HG03280 (cell line): ENCODE measurements around the gene CEP85L.
A peak's percentile ranks its signal among the peaks of the same experiment; 100 is the strongest.

Experiments
- ATAC-seq: cut with Tn5 transposase; IDR thresholded peaks from one replicate; pipeline ENCODE4 v1.9.1; 2021; ENCODE audit warnings: mild to moderate bottlenecking, moderate library complexity; ENCODE audit not compliant: unreplicated experiment

The CEP85L gene

DNA sequence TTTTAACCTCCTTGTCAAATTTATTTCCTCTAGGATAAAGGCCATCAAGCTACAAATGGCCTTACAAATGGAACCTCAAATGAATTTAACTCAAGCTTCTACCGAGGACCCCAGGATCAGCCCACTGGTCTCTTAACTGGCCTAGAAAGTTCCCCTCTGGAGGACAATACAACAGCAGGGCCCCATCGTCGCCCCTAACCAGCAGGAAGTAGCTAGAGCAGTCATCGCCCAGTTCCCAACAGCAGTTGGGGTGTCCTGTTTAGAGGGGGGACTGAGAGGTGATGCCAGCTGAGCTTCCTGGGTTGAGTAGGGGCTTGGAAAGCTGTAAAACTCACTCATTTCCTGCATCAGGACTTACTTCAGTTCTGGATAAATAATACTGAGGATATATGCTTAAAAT lies 25.6 kb downstream of the CEP85L start:
- ATAC-seq, result no peak

DNA sequence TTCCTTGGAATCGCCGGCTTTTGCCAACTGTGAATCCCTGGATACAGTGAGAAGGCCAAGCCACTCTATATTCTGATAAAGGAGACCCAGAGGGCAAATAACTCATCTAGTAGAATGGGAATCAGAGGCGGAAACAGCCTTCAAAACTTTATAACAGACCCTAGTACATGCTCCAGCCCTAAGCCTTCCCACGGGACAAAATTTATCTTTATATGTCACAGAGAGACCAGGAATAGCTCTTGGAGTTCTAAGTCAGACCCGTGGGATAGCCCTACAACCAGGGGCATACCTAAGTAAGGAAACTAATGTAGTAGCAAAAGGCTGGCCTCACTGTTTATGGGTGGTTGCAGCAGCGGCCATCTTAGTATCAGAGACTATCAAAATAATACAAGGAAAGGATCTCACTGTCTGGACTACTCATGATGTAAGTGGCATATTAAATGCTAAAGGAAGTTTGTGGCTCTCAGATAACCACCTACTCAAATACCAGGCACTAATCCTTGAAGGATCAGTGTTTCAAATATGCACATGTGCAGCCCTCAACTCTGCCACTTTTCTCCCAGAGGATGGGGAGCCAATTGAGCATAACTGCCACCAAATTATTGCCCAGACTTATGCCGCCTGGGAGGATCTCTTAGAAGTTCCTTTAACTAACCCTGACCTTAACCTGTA lies 29.5 kb downstream of the CEP85L start:
- no peak for ATAC-seq

DNA sequence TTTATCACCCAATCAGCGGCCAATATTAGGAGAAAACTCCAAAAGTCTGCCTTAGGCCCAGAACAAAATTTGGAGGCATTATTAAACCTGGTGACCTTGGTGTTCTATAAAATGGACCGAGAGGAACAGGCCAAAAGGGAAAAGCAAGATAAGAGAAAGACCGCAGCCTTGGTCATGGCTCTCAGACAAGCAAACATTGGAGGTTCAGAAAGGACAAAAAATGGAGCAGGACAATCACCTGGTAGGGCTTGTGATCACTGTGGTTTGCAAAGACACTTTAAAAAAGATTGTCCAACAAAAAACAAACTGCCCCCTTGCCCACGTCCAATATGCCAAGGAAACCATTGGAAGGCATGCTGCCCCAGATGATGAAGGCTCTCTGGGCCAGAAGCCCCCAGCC lies 31.2 kb downstream of the CEP85L start:
- ATAC-seq, result no peak

DNA sequence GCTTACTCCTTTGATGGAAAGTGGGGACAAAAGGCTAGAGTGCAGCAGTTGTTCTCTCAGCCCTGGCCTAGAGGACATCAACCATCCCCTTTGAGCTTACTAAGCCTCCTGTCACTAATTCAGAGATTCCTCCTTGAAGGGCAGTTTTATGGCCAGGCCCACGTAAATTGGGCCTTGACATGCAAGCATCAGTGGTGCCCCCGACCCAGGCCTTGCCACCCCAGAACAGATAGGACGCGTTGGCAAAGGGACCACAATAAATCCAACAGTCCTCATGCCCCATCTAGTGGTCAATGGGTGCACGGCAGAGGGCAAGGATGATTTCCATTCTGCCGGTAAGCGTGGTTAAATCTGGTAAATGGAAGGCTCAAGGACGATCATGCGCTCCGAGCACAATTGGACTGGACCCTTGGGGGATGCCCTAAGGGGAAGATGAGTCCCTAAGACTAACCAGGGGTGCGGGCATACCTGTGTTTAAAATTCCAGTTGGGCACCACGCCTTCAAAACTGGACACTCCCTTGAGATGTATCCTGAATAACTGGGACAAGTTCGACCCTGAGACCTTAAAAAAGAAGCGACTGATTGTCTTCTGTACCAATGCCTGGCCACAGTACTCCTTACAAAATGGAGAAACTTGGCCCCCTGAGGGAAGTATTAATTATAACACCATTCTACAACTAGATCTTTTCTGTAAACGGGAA lies 32.6 kb downstream of the CEP85L start:
- ATAC-seq, result peak; percentile 90

DNA sequence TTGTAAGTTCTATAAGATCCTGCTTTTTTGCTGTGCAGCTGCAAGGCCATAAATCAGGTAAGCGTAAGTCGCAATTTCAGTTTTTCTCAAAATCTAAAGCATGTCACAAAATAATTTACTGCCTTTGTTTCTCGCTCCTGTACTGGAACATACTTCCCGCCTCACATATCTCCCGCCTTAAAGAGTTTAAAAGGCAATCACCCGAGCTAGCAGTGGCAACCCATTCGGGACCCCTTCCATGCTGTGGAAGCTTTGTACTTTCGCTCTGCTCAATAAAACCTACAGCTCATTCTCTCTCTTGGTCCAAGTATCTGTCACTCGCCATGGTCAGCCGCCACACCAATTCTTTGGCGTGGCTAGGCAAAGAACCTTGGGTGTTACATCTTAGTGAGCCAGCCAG lies 34.0 kb downstream of the CEP85L start:
- ATAC-seq, result no peak

DNA sequence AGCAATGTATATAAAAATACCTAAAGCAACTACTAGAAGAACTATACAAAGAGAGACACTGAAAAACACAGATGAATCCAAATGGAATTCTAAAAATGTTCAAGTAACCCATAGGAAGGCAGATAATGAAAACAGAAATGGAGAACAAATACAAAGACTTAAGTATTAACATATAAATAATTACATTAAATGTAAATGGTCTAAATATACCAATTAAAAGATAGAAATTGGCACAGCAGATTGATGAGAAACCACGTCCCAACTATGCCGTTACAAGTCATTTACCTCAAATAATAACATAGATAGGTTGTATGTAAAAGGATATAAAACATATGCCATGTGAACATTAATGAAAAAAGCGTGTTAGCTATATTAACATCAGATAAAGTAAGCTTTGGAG lies 40.1 kb downstream of the CEP85L start:
- ATAC-seq, result no peak

DNA sequence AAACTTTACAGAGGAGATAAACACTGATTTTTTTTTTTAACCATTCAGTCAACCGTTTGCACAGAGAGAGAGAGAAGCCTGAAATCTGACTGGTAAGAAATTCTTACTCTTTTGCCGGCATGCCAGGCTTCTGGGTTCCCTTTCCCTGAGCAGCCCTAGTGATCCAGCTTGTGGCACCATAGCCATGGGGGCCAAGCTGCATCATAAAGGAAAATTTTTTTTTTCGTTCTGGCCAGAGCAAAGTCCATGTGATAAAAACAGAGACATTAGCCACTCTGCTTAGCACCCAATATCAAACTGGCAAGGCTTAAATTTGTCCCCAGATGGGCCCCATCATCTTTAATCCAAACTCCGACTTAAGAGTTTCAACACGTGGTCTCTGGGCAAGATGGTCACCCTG lies 44.5 kb downstream of the CEP85L start:
- no peak for ATAC-seq

DNA sequence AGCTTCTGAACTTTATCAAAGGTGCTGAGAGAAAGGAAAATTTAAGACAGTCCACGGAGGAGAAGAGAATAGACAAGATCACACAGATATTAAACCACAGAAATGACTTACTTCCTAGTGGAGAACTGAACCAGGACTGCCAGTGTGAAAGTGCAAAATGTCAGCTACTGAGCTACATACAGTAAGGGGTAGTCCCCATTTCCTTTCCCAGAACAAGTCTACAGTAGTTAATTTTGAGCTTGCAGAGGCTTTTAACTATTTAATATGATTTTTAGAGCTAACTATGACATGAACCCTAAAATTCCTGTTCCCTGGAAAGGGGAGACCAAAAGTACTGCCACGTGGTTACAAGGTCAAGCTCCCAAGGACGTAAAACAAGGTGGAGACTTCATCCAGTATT lies 45.1 kb downstream of the CEP85L start:
- no peak for ATAC-seq

DNA sequence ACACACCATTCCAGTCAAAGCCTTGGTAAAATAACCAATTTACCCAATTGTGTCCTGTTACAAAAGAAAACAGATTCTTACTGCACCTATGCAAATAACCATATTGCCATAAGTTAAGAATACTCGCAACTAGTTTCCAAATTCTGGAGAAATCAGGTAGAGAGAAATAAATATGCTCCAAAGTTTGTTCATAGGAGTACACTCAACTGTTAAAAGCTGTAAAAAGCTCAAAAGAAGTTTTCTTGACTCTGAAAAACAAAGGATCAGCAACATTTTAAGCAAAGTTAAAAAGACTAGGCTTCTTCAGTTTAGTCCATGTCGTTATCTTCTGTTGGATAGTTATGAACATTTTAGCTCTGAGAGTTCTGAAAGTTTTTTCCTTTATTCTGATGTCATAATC lies 48.0 kb downstream of the CEP85L start:
- ATAC-seq, result no peak

DNA sequence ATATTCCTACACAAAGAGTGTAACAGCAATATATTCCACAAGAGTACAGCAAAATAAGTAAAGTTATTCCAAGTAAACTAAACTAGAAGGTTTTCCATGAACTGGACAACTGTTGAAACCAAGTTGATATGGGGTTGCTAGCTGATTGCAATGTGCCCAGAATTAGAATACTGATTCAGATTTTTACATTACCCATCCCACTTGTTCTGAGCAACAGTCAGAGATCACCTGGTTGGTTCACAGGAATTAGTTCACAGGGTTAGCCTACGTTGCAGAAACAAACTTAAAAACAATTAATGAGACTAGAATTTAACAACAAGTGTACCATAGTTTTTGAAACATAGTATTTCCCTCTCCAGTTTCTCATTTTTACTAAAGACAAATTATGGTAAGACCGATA lies 49.1 kb downstream of the CEP85L start:
- ATAC-seq, result no peak

DNA sequence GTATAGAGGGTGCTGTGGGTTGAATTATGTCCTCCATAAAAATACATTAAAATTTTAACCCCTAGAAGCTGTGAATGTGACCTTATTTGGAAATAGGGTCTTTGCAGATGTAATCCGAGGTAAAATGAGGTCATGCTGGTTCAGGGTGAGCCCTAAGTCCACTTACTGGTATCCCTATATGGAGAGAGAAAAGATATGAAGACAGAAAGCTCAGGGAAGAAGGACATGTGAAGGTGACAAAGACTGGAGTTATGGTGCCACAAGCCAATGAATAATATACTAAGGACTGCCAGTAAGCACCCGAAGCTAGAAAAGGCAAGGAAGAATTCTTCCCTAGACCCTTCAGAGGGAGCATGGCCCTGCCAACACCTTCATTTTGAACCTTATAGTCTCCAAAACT lies 53.1 kb downstream of the CEP85L start:
- ATAC-seq, result no peak

DNA sequence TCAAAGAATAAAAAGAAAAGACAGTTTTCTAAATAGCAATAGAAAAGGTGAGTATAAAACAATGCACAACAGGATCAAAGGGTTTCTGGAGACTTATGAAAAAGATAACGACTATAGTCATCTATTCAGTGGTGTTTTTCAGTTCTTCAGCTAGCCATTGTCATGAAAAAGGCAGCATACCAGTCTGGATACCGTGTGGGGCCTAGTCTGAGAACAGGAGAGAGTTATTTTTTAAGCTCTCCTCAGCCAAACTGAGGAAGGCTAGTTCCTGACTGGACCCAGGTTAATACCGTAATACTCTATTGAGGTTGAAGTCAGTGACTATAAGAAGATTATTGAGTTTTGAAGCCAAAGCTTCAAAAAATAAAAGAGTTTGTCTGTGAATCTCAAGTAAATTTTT lies 53.8 kb downstream of the CEP85L start:
- no peak for ATAC-seq

DNA sequence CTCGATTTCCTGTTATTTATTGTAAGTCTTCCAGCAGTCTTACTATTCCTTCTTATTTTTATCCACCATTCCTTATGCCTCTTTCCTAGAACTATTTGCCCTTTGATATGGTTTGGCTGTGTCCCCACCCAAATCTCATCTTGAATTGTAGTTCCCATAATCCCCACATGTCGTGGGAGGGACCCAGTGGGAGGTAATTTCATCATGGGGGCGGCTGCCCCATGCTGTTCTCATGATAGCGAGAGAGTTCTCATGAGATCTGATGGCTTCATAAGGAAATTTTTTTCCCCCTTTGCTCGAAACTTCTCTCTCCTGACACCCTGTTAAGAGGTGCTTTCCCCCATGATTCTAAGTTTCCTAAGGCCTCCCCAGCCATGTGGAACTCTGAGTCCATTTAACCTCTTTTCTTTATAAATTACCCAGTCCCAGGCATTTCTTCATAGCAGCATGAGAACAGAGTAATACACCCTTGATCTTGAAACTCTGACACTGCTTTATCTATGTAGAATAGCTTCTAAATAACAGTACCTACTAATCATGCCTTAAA lies 54.5 kb downstream of the CEP85L start:
- ATAC-seq, result no peak

DNA sequence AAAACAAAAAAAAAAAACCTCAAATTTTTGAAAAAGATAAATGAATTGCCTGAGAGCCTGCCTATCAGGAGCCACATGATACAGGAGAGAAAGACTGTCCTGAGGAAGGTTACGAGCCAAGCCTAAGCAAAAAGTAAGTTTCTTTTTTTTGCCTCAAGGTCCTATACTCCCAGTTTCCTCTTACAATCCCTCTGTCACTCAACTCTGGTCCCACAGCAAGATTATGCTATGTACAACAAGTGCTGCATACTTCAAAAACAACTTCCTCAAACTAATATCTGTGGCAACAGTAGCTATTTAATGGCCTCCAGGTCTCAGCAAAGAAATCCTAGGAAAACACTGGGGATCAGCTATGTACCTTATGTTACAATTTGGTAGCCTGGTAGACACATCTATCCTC lies 56.5 kb downstream of the CEP85L start:
- no peak for ATAC-seq

DNA sequence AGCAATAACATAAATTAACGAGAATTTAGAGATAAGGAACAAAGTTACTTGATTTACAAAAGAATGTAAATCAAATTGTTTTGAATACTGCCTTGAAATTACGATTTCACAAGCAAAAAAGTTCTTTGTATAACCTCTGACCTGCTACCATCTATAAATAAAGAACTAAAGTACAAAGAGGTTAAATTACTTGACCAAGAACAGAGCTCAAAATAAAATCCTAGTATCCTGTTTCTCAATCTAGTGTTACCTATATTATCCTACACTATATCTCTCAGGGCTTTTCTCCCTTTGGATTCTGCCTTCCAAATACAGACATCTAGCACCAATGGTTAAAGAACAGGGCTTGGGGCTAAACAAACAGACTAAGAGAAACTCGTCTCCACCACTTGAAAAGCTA lies 59.5 kb downstream of the CEP85L start:
- no peak for ATAC-seq

DNA sequence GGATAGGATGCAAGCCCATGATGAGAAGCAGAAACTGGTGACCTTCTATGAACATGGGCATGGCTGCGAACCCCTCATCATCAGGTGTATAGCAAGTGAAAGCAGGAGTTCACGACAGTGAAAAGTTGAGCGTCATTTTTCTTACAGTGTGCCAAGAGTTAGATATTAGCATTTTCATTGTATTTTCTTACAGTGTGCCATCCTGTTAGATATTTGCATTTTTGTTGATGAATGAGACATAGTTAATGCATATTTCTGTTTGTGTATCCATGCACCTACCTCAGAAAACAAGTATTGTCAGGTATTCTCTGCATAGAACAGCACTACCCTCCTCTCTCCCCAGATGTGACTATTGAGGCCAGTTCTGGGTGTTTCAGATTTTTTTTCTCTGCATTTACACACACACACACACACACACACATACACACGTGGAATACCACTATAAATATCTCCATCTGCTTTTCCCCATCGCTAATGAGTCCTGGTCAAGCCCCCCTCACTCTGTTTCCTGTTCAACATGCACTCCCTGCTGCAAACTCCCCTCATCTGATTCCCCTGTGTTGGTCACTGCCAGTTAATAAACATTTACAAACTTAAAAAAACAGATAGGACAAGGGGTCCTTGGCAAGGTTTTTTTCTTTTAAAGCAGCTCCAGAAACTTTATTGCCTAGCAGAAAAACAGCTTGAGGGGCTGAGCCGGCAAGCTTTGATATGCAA lies 61.6 kb downstream of the CEP85L start:
- ATAC-seq, result no peak

DNA sequence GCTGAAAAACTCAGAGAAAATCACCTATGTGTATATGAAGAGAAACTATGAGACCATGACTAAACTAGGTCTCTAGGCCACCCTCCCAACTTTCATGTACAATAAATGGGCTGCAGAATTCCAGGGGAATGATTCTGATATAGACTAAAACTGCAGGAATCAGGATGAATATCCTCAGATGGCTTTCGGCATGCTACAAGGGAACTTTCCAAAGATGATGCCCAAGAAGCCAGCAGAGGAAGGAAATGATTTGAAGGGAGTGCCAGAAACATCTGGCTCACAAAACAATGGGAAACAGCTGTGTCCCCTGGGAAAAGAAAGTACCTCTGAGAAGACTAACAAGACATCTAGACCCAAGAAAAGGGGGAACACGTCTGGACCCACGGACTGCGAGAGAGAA lies 62.2 kb downstream of the CEP85L start:
- no peak for ATAC-seq

DNA sequence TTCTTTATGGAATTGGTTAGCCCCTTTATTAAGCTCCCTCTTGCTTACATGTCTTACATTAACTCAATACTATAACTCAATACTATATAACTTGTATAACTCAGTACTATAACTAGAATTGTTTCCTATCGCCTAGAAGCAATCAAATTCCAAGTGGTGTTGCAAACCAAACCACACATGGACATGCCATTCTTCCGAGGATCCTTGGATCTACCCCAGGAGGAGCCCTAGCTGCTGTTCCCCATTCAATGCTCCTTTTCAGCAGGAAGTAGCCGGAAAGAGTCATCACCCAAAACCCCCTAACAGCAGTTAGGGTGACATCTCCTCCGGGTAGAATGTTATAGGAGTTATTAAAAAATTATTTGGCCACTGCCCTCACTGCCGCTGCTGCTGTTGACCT lies 62.8 kb downstream of the CEP85L start:
- no peak for ATAC-seq

DNA sequence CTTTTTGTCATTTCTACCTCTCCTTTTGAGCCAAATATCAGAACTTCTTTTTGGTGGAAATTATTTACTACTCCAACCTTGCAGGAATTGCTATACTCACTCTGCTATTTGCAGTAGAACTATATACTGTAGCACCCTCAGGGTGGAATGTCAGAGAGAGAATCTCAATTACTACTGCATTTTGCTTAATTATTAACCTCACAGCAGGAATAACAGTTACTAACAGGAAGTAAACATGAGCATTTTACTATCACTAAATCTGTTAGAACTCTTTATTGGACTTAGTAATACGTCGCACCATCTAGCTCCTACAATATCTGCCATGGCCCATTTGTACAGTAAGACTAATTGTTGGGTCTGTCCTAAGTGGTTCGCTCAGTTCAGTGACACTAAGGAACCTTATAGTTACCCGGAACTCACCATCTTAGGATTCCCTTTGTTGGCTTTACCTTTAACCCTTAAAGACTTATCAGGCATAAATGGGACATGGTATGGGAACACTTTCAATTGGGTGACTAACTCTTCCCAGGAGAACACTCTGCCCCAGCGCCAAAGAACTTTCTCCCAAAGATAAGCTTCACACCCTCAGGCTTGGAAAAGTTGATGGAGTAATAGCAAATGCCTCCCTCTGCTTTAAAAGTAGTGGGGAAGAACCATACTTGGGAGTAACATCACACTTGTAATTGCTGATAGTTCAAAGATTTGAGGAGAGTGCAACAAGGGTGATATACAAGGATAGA lies 64.5 kb downstream of the CEP85L start:
- ATAC-seq, result no peak

DNA sequence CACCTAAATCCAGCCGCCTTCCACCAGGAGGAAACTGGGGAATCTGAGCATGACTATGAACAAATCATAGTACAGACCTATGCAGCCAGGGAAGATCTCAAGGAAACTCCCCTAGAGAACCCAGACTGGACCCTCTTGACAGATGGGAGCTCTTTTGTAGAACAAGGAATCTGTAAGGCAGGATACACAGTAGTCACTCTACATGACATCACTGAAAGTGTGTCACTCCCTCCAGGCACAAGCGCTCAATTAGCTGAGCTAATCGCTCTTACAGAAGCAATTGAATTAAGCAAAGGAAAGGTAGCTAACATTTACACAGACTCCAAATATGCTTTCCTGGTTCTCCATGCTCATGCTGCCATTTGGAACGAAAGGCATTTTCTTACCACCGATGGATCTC lies 66.5 kb downstream of the CEP85L start:
- no peak for ATAC-seq

DNA sequence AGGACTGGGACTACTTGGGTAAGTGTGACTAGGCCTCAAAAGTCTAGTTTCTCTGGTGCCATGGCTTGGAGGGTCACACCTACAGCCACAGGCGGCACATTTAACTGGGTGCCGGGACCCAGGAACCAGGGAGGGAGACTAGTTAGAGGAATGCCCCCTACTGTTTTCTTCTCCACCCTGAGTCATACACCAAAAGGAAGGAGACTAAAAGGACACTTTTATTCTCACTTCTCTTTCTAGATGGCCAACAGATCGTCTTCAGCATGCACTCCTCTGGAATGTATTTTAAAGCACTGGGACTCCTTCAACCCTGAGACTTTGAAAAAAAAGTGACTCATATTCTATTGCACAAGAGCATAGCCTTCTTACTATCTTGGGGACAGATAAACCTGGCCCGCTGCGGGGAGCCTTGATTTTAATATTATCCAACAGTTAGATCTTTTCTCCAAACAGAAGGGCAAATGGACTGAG lies 69.9 kb downstream of the CEP85L start:
- ATAC-seq, result no peak
